WTC11 (cell line): ENCODE data around the gene CENPE. TPM values are rescaled to one million over a fixed set of nuclear protein-coding genes. Genes with fewer than 3 reads are reported as not detected.

Source experiments
- ATAC-seq: fragments of 200-7000 bp; cut with Tn5 transposase; 2 replicates; pipeline ENCODE4 v1.10.0; 2021; ENCODE audit warnings: mild to moderate bottlenecking, moderate library complexity
- CTCF ChIA-PET: fragments of 300-600 bp; sonication (Branson Sonifier 250); formaldehyde crosslinking; loops from one replicate; lab custom pipeline; 2021; ENCODE audit warnings: antibody characterized with exemption; lab: Charles Lee
- POLR2A ChIA-PET: fragments of 350-600 bp; sonication (Branson Sonifier 250); formaldehyde crosslinking; loops from one replicate; lab custom pipeline; 2021; ENCODE audit warnings: antibody characterized with exemption; lab: Charles Lee
- DNase-seq: peaks from one replicate; pipeline ENCODE4 v3.0.0; 2021; ENCODE audit warnings: low spot score
- H3K27ac Mint-ChIP-seq: 2 replicates; pipeline ENCODE4 v1.8.0; 2021; ENCODE audit warnings: mixed read lengths
- H3K27me3 Mint-ChIP-seq: 2 replicates; pipeline ENCODE4 v1.8.0; 2021; ENCODE audit warnings: low read depth, mild to moderate bottlenecking, moderate library complexity, mixed read lengths
- H3K36me3 Mint-ChIP-seq: 2 replicates; pipeline ENCODE4 v1.8.0; 2021; ENCODE audit warnings: mixed read lengths
- H3K4me1 Mint-ChIP-seq: 2 replicates; pipeline ENCODE4 v1.8.0; 2022; ENCODE audit warnings: mixed read lengths
- H3K4me3 Mint-ChIP-seq: 2 replicates; pipeline ENCODE4 v1.8.0; 2021; ENCODE audit warnings: mild to moderate bottlenecking, moderate library complexity, mixed read lengths
- H3K9me3 Mint-ChIP-seq: 2 replicates; pipeline ENCODE4 v1.8.0; 2021; ENCODE audit warnings: mixed read lengths
- AFF4 ChIP-seq: sonication (generic); formaldehyde crosslinking; IDR thresholded peaks from 2 replicates; pipeline ENCODE4 v1.8.1; 2023; ENCODE audit warnings: mild to moderate bottlenecking, missing genetic modification reagents, borderline replicate concordance
- ATF1 ChIP-seq: sonication (generic); formaldehyde crosslinking; IDR thresholded peaks from 2 replicates; pipeline ENCODE4 v1.8.1; 2023; ENCODE audit warnings: mild to moderate bottlenecking, moderate library complexity, missing genetic modification reagents
- ATF2 ChIP-seq: sonication (generic); formaldehyde crosslinking; IDR thresholded peaks from 2 replicates; pipeline ENCODE4 v1.8.1; 2022; ENCODE audit warnings: low read depth, missing genetic modification reagents, borderline replicate concordance
- CBFB ChIP-seq: sonication (generic); formaldehyde crosslinking; IDR thresholded peaks from 2 replicates; pipeline ENCODE4 v1.8.1; 2022; ENCODE audit warnings: mild to moderate bottlenecking, low read depth, missing genetic modification reagents
- E2F4 ChIP-seq: sonication (generic); formaldehyde crosslinking; IDR thresholded peaks from 2 replicates; pipeline ENCODE4 v1.8.1; 2022; ENCODE audit warnings: low read depth, mild to moderate bottlenecking, moderate library complexity, missing genetic modification reagents, borderline replicate concordance
- FOXP4 ChIP-seq: sonication (generic); formaldehyde crosslinking; IDR thresholded peaks from 2 replicates; pipeline ENCODE4 v1.8.0; 2022; ENCODE audit warnings: mild to moderate bottlenecking, missing genetic modification reagents
- JUN ChIP-seq: sonication (generic); formaldehyde crosslinking; IDR thresholded peaks from 2 replicates; pipeline ENCODE4 v1.8.0; 2023; ENCODE audit warnings: mild to moderate bottlenecking, missing genetic modification reagents
- MAX ChIP-seq: sonication (generic); formaldehyde crosslinking; IDR thresholded peaks from 2 replicates; pipeline ENCODE4 v1.8.0; 2022; ENCODE audit warnings: mild to moderate bottlenecking, missing genetic modification reagents
- MXD4 ChIP-seq: fragments of 250-450 bp; sonication (Bioruptor Pico); IDR thresholded peaks from 2 replicates; pipeline ENCODE4 v1.8.0; 2021; ENCODE audit warnings: mild to moderate bottlenecking, moderate library complexity, borderline replicate concordance
- NR1H2 ChIP-seq: sonication (generic); formaldehyde crosslinking; IDR thresholded peaks from 2 replicates; pipeline ENCODE4 v1.9.0; 2021; ENCODE audit warnings: mild to moderate bottlenecking, moderate library complexity, missing genetic modification reagents
- ZNF232 ChIP-seq: sonication (generic); formaldehyde crosslinking; IDR thresholded peaks from 2 replicates; pipeline ENCODE4 v1.8.0; 2022; ENCODE audit warnings: mild to moderate bottlenecking, missing genetic modification reagents
- ZNF263 ChIP-seq: sonication (generic); formaldehyde crosslinking; IDR thresholded peaks from 2 replicates; pipeline ENCODE4 v1.8.1; 2022; ENCODE audit warnings: low read depth, mild to moderate bottlenecking, moderate library complexity, missing genetic modification reagents
- ZNF396 ChIP-seq: fragments of 250-450 bp; sonication (Bioruptor Pico); IDR thresholded peaks from 2 replicates; pipeline ENCODE4 v1.8.0; 2021; ENCODE audit warnings: mild to moderate bottlenecking, moderate library complexity, borderline replicate concordance
- ZNF416 ChIP-seq: fragments of 250-450 bp; sonication (Bioruptor Pico); IDR thresholded peaks from 2 replicates; pipeline ENCODE4 v1.9.0; 2021; ENCODE audit warnings: mild to moderate bottlenecking, inconsistent platforms
- ZNF425 ChIP-seq: fragments of 250-450 bp; sonication (Bioruptor Pico); conservative IDR thresholded peaks from 2 replicates; pipeline ENCODE4 v1.9.0; 2021; ENCODE audit warnings: mild to moderate bottlenecking
- ZNF512 ChIP-seq: sonication (generic); formaldehyde crosslinking; IDR thresholded peaks from 2 replicates; pipeline ENCODE4 v1.8.1; 2022; ENCODE audit warnings: missing genetic modification reagents, borderline replicate concordance
- total RNA-seq: library from RNA; stranded (reverse); gene quantifications from 3 replicates; pipeline ENCODE4 v1.2.3, GENCODE V29; 2021

The CENPE gene
- total RNA-seq, 1 experiment from 2014 or later, result 46.6 TPM

- Mint-ChIP-seq H3K4me3 (no peak overlapping the region), H3K36me3 (0 out of 2 replicates have a peak, but pooled peaks cover 6% of the 10 kb centered on the region), H3K9me3 (no peaks in the 10 kb centered on the region), H3K27ac (no peak overlapping the region)
- no peak for ATAC-seq
- CTCF ChIA-PET, result interaction anchor here (0.7 to 1.3 kb wide), 2 partner anchors 63 to 364 kb away, joined by 3 to 5 read pairs; no protein-coding TSS in a partner anchor
- DNase-seq, result no peak
- TF ChIP-seq JUN (CRISPR knock-in tag), result no peak
- TF ChIP-seq ZNF416, result no peak
- TF ChIP-seq E2F4 (CRISPR knock-in tag), result no peak
- TF ChIP-seq FOXP4 (CRISPR knock-in tag), result no peak
- no peak for TF ChIP-seq ZNF396 (CRISPR knock-in tag)
- TF ChIP-seq CBFB (CRISPR knock-in tag), result no peak
- TF ChIP-seq ATF2 (CRISPR knock-in tag), result no peak
- no peak for TF ChIP-seq MAX
- no peak for TF ChIP-seq ZNF232 (CRISPR knock-in tag)
- no peak for TF ChIP-seq ZNF425 (CRISPR knock-in tag)
- no peak for TF ChIP-seq MXD4 (CRISPR knock-in tag)
- no peak for TF ChIP-seq ZNF512 (CRISPR knock-in tag)
- no peak for TF ChIP-seq ZNF263 (CRISPR knock-in tag)
- no peak for TF ChIP-seq AFF4 (CRISPR knock-in tag)
- no peak for TF ChIP-seq NR1H2
- TF ChIP-seq ATF1, result no peak
- TF ChIP-seq, all 79 proteins: peak for 0
- POLR2A ChIA-PET, result no interaction called here
- H3K4me1 Mint-ChIP-seq, result peaks cover 12% of the 10 kb centered on the region
- no peaks in the 10 kb centered on the region for H3K27me3 Mint-ChIP-seq
Observed at GRCh38 chr4:103095080-103095479, 103.1 kb downstream of the CENPE start.
